Measurements from ENCODE around the gene ANXA4.

Gene ANXA4

GRCh38 chr2:69766014-69766413 lies 24.1 kb downstream of the ANXA4 start:
- Histone ChIP-seq H3K36me3 (ENCODE audit: low read depth) (0 out of 2 replicates have a peak, but pooled peaks cover 3% of the 10 kb centered on the region), H3K4me1 (ENCODE audit: insufficient read depth, poor library complexity, severe bottlenecking) (peaks cover 21% of the 10 kb centered on the region), H3K9me3 (ENCODE audit: severe bottlenecking) (no peaks in the 10 kb centered on the region), H3K4me3 (ENCODE audit: severe bottlenecking) (no peak overlapping the region), H3K27me3 (ENCODE audit: insufficient read depth, poor library complexity, severe bottlenecking) (no peaks in the 10 kb centered on the region), H3K27ac (ENCODE audit: poor library complexity, severe bottlenecking) (no peak overlapping the region)
- no peak for TF ChIP-seq CTCF (IDR thresholded peaks at IDR 0.05; ENCODE audit: poor library complexity, severe bottlenecking)
- ATAC-seq (ENCODE audit: low read depth) (no peak), DNase-seq (ENCODE audit: low spot score) (no peak)

GRCh38 chr2:69767034-69767433 lies 25.1 kb downstream of the ANXA4 start:
- no peak for TF ChIP-seq CTCF (IDR thresholded peaks at IDR 0.05; ENCODE audit: poor library complexity, severe bottlenecking)
- Histone ChIP-seq H3K4me1 (ENCODE audit: insufficient read depth, poor library complexity, severe bottlenecking) (peaks cover 21% of the 10 kb centered on the region), H3K36me3 (ENCODE audit: low read depth) (0 out of 2 replicates have a peak, but pooled peaks cover 3% of the 10 kb centered on the region), H3K4me3 (ENCODE audit: severe bottlenecking) (no peak overlapping the region), H3K27me3 (ENCODE audit: insufficient read depth, poor library complexity, severe bottlenecking) (no peaks in the 10 kb centered on the region), H3K9me3 (ENCODE audit: severe bottlenecking) (no peaks in the 10 kb centered on the region), H3K27ac (ENCODE audit: poor library complexity, severe bottlenecking) (no peak overlapping the region)
- DNase-seq (ENCODE audit: low spot score) (no peak), ATAC-seq (ENCODE audit: low read depth) (no peak)

GRCh38 chr2:69768235-69768634 lies 26.3 kb downstream of the ANXA4 start:
- Histone ChIP-seq H3K27ac (ENCODE audit: poor library complexity, severe bottlenecking) (no peak overlapping the region), H3K4me1 (ENCODE audit: insufficient read depth, poor library complexity, severe bottlenecking) (peaks cover 25% of the 10 kb centered on the region), H3K9me3 (ENCODE audit: severe bottlenecking) (no peaks in the 10 kb centered on the region), H3K4me3 (ENCODE audit: severe bottlenecking) (no peak overlapping the region), H3K27me3 (ENCODE audit: insufficient read depth, poor library complexity, severe bottlenecking) (no peaks in the 10 kb centered on the region), H3K36me3 (ENCODE audit: low read depth) (0 out of 2 replicates have a peak, but pooled peaks cover 3% of the 10 kb centered on the region)
- no peak for TF ChIP-seq CTCF (IDR thresholded peaks at IDR 0.05; ENCODE audit: poor library complexity, severe bottlenecking)
- ATAC-seq (ENCODE audit: low read depth), result no peak
- DNase-seq (ENCODE audit: low spot score), result no peak

GRCh38 chr2:69768789-69769188 lies 26.9 kb downstream of the ANXA4 start:
- Histone ChIP-seq H3K4me3 (ENCODE audit: severe bottlenecking) (no peak overlapping the region), H3K4me1 (ENCODE audit: insufficient read depth, poor library complexity, severe bottlenecking) (peaks cover 25% of the 10 kb centered on the region), H3K9me3 (ENCODE audit: severe bottlenecking) (no peaks in the 10 kb centered on the region), H3K27me3 (ENCODE audit: insufficient read depth, poor library complexity, severe bottlenecking) (no peaks in the 10 kb centered on the region), H3K27ac (ENCODE audit: poor library complexity, severe bottlenecking) (no peak overlapping the region), H3K36me3 (ENCODE audit: low read depth) (0 out of 2 replicates have a peak, but pooled peaks cover 3% of the 10 kb centered on the region)
- no peak for TF ChIP-seq CTCF (IDR thresholded peaks at IDR 0.05; ENCODE audit: poor library complexity, severe bottlenecking)
- DNase-seq (ENCODE audit: low spot score) (no peak), ATAC-seq (ENCODE audit: low read depth) (no peak)

- Histone ChIP-seq H3K36me3 (ENCODE audit: low read depth) (no peaks in the 10 kb centered on the region), H3K27me3 (ENCODE audit: insufficient read depth, poor library complexity, severe bottlenecking) (no peaks in the 10 kb centered on the region), H3K27ac (ENCODE audit: poor library complexity, severe bottlenecking) (peak overlapping the region; percentile 44), H3K4me1 (ENCODE audit: insufficient read depth, poor library complexity, severe bottlenecking) (peaks cover 25% of the 10 kb centered on the region), H3K9me3 (ENCODE audit: severe bottlenecking) (no peaks in the 10 kb centered on the region), H3K4me3 (ENCODE audit: severe bottlenecking) (no peak overlapping the region)
- no peak for ATAC-seq (ENCODE audit: low read depth)
- TF ChIP-seq CTCF (IDR thresholded peaks at IDR 0.05; ENCODE audit: poor library complexity, severe bottlenecking), result no peak
- DNase-seq (ENCODE audit: low spot score), result no peak
Observed at GRCh38 chr2:69769272-69769671, 27.3 kb downstream of the ANXA4 start.
